Measurements from ENCODE around the gene FOXL3. TPM values are rescaled to one million over a fixed set of nuclear protein-coding genes. Genes with fewer than 3 reads are reported as not detected.

Gene FOXL3
- total RNA-seq, 4 donors from 2014 or later, result not detected

DNA sequence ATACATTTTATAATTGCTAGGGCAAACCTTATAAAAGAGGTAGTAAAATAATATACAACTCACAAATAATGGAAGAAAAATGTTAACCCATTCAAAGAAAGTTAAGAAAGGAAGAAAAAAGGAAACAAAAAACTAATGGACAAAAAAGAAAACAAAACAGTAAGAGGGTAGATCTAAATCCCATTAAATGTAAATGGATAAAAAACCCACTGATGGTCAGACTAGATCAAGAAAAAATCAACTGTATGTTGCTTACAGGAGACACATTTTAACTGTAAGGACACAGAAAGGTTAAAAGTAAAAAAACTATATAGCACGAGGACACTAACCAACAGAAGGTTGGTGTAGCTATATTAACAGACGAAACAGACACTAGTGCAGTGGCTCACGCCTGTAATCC is 18.0 kb downstream of the FOXL3 start:
- Histone ChIP-seq H3K27me3 (peaks cover 0 to 36% (median 0%) of the 10 kb centered on the region in 4 donors), H3K27ac (replicated peaks in 1 of 4) (no peak overlapping the region), H3K4me1 (no peaks in the 10 kb centered on the region), H3K9me3 (peaks cover 0 to 11% (median 8%) of the 10 kb centered on the region in 4 donors), H3K4me3 (no peak overlapping the region), H3K36me3 (no peaks in the 10 kb centered on the region)
- 72% methylated on average over 3 of the region's 3 CpGs for WGBS
- no peak for DNase-seq (ENCODE audit: extremely low spot score)
- intact Hi-C loops (cut with DNase I), result no loop called here
- TF ChIP-seq POLR2AphosphoS5 (IDR thresholded peaks at IDR 0.05), result no peak
- no peak for TF ChIP-seq CTCF (IDR thresholded peaks at IDR 0.05)
- no peak for TF ChIP-seq EP300 (IDR thresholded peaks at IDR 0.05)
- TF ChIP-seq POLR2A (IDR thresholded peaks at IDR 0.05; ENCODE audit: low read depth), result no peak

DNA sequence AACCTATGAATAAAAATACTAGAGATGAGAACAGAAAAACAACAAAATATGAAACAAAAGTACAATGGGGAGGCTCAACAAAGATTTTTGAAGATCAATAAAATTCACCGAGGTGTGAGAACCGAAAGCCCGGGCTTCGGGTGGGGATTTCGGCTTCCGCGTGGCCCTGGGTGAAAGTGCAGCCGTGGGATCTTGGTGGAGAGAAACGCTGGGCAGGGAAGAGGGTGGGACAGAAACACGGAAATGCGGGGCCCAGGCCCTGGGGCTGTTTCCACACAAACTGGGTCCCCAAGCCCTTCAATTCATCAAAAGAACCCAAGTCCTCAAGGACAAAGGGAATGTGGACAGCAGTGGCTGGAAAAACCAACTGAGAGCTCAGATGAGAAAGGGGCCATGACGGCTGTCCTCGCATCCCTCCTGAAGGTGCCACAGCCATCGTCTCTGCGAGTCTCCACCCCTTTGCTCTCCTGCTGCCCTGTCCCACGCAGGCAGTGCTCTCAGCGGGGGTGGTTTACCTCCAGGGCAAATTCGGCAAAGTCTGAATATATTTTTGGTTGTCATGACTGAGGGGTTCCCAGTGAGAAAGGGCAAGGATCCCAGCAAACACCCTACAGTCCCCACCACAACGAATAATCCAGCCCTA is 19.7 kb downstream of the FOXL3 start:
- Histone ChIP-seq H3K27me3 (peaks cover 0 to 27% (median 0%) of the 10 kb centered on the region in 4 donors), H3K4me1 (no peaks in the 10 kb centered on the region), H3K9me3 (peaks cover 0 to 11% (median 10%) of the 10 kb centered on the region in 4 donors), H3K27ac (replicated peaks in 1 of 4) (no peak overlapping the region), H3K36me3 (no peaks in the 10 kb centered on the region), H3K4me3 (no peak overlapping the region)
- no peak for TF ChIP-seq EP300 (IDR thresholded peaks at IDR 0.05)
- no peak for TF ChIP-seq CTCF (IDR thresholded peaks at IDR 0.05)
- no peak for TF ChIP-seq POLR2AphosphoS5 (IDR thresholded peaks at IDR 0.05)
- TF ChIP-seq POLR2A (IDR thresholded peaks at IDR 0.05; ENCODE audit: low read depth), result no peak
- no peak for DNase-seq (ENCODE audit: extremely low spot score)
- intact Hi-C loops (cut with DNase I), result no loop called here
- WGBS, result 91% methylated on average over 19 of the region's 19 CpGs

DNA sequence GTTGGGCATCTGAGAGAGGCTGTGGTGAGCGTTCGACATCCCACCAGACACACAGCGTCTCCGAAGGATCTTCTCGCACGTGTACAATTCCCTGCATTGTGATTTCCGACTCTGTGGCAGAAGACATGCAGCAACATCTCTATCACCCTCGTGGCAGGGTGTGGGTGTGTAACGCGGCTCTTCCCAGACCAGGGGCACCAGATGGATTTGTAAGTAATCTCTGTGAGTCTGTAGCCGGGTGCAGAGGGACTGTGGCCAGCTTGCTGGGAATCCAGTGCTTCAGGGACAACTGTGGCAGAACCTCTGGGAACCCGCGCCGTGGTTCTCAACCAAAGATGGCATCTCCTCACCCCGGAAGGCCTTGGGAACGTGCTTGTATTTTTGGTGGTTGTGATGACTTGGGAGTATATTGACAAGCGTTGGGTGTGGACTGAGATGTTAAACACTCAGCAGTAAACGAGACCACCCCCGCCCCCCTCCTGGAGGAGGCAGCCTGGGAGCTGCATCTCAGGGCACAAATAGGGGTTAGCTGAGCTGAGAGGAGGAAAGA is 21.2 kb downstream of the FOXL3 start:
- H3K4me3 ChIP-seq, result no peak overlapping the region
- H3K4me1 ChIP-seq, result no peaks in the 10 kb centered on the region
- H3K27ac ChIP-seq (replicated peaks in 1 of 4), result no peak overlapping the region
- 80% methylated on average over 17 of the region's 19 CpGs for WGBS
- TF ChIP-seq POLR2AphosphoS5 (IDR thresholded peaks at IDR 0.05) (no peak), CTCF (IDR thresholded peaks at IDR 0.05) (no peak), EP300 (IDR thresholded peaks at IDR 0.05) (no peak), POLR2A (IDR thresholded peaks at IDR 0.05; ENCODE audit: low read depth) (no peak)
- H3K9me3 ChIP-seq, result peaks cover 0 to 12% (median 11%) of the 10 kb centered on the region in 4 donors
- DNase-seq (ENCODE audit: extremely low spot score), result no peak
- H3K27me3 ChIP-seq, result peaks cover 0 to 23% (median 0%) of the 10 kb centered on the region in 4 donors
- H3K36me3 ChIP-seq, result no peaks in the 10 kb centered on the region
- intact Hi-C loops (cut with DNase I), result no loop called here

DNA sequence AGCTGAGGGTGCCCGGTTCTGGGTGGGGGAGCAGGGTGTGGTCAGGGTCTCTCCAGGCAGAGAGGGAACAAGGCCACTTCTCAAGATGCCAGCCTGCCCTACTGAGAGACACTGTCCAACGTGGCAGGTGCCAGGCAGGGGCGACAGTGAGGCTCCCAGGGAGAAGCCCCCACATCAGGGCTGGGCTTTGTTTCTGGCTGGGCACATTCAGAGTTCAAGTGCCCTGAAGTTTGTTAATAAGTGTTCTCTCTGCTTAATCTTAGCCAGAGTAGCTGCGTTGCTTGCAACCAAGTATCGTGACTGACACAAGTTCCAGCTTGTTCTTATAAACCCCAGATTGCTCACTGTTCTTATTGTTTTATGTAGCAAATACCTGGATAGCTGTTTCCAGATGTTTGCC is 21.8 kb downstream of the FOXL3 start:
- Histone ChIP-seq H3K4me3 (no peak overlapping the region), H3K9me3 (peaks cover 0 to 17% (median 13%) of the 10 kb centered on the region in 4 donors), H3K36me3 (no peaks in the 10 kb centered on the region), H3K27me3 (peaks cover 0 to 23% (median 0%) of the 10 kb centered on the region in 4 donors), H3K27ac (replicated peaks in 1 of 4) (no peak overlapping the region), H3K4me1 (no peaks in the 10 kb centered on the region)
- WGBS, result 44% methylated on average over 5 of the region's 5 CpGs
- DNase-seq (ENCODE audit: extremely low spot score), result no peak
- intact Hi-C loops (cut with DNase I), result no loop called here
- TF ChIP-seq CTCF (IDR thresholded peaks at IDR 0.05) (no peak), POLR2A (IDR thresholded peaks at IDR 0.05; ENCODE audit: low read depth) (no peak), POLR2AphosphoS5 (IDR thresholded peaks at IDR 0.05) (no peak), EP300 (IDR thresholded peaks at IDR 0.05) (no peak)
